Cardiac muscle cell (in vitro differentiated cells and primary cell): ENCODE results near the gene LRRC2. TPM values are rescaled to one million over a fixed set of nuclear protein-coding genes. Genes with fewer than 3 reads are reported as not detected.

Experiments used
- DNase-seq, 2 donors: peaks; one replicate each; pipeline versions ENCODE4 v3.0.0 to v3.0.0-alpha.2; 2010 to 2017; ENCODE audit warnings: low read depth in 1 of 2, low spot score in 1 of 2
- H3K27ac ChIP-seq: fragments of 200-600 bp; sonication (generic); 2 replicates; pipeline ENCODE4 v1.5.1; 2016
- H3K27me3 ChIP-seq: fragments of 200-600 bp; sonication (generic); 2 replicates; pipeline ENCODE4 v1.6.0; 2016; ENCODE audit warnings: control low read depth
- H3K36me3 ChIP-seq: fragments of 200-600 bp; sonication (generic); 2 replicates; pipeline ENCODE4 v1.5.1; 2016; ENCODE audit warnings: control low read depth
- H3K4me1 ChIP-seq: fragments of 200-600 bp; sonication (generic); 2 replicates; pipeline ENCODE4 v1.8.1; 2017; ENCODE audit warnings: low read depth, mild to moderate bottlenecking, mixed run types
- H3K4me3 ChIP-seq: fragments of 200-600 bp; sonication (generic); 2 replicates; pipeline ENCODE4 v1.5.1; 2016; ENCODE audit warnings: mild to moderate bottlenecking
- H3K9me3 ChIP-seq: fragments of 200-600 bp; sonication (generic); 2 replicates; pipeline ENCODE4 v1.5.1; 2017; ENCODE audit warnings: low read depth, mild to moderate bottlenecking, control low read depth
- CTCF ChIP-seq: IDR thresholded peaks from 2 replicates; pipeline ENCODE4 v1.5.1; 2012; ENCODE audit warnings: low read depth, mild to moderate bottlenecking, low read length
- polyA plus RNA-seq: library from polyadenylated mRNA; unstranded; fragments of >200 nt; fragmentation: Nextera tagmentation; extraction: Ambion mirVana; gene quantifications from 2 replicates; pipeline ENCODE4 v1.2.1, GENCODE V29; 2016
- total RNA-seq: library from RNA; depleted of rRNA; stranded (reverse); fragments of >200 nt; gene quantifications from 2 replicates; pipeline ENCODE4 v1.2.3, GENCODE V29; 2016

LRRC2 gene
- total and polyA plus RNA-seq, 2 experiments from 2014 or later = 0.77 to 1.6 TPM

GRCh38 chr3:46492890-46493547, 73.1 kb downstream of the LRRC2 start:
- H3K27me3 ChIP-seq = peaks cover 10% of the 10 kb centered on the region
- DNase-seq = no peak
- no peaks in the 10 kb centered on the region for H3K9me3 ChIP-seq
- no peak overlapping the region for H3K27ac ChIP-seq
- no peaks in the 10 kb centered on the region for H3K36me3 ChIP-seq
- no peak for TF ChIP-seq CTCF
- peaks cover 3% of the 10 kb centered on the region for H3K4me1 ChIP-seq
- no peak overlapping the region for H3K4me3 ChIP-seq

DNA sequence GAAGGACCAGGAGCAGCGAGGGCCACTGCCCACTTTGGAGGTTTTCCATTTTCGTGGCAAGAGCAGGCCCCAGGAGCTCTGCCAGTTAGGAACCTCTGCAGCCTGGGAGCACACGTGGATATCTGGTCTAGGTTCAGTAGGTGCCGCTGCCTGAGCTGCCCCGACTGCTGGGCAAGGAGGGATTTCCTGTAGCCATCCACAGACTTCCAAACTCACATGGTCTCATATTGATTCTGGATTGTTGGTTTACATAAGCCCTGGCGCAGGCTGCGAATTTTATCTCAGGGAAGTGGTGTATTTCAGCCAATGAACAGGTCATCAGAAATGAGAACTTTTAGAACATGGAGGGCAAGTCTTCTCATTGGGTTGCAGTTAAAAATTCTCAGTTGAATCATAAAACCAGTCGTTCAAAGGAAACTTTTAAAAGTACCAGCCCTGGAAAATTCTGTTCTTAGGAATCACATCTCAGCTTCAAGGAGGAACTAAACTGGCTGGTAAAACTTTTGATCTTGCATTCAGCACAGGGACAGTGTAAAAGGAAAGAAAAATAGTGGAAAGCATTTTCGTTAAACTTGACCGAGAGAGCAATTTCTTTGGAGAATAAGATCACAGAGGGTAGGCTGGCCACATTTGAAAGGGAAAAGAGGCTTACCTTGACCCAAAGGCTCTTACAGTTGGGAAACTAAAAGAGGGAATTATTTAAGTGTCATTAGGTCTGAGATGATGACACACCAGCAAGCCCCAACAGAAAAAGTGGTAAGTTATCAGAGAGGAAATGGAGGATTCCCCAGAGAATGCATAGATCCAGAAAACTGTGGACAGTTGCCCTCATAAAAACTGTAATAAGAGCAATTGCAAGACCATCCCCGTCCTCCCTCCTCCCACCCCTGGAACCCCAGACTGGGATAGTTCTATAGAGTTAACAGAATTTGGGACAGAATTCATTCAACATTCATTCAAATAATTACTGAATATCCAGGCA, 74.7 kb downstream of the LRRC2 start:
- H3K4me3 ChIP-seq = no peak overlapping the region
- no peaks in the 10 kb centered on the region for H3K36me3 ChIP-seq
- peaks cover 3% of the 10 kb centered on the region for H3K4me1 ChIP-seq
- no peaks in the 10 kb centered on the region for H3K9me3 ChIP-seq
- TF ChIP-seq CTCF = no peak
- H3K27me3 ChIP-seq = peaks cover 10% of the 10 kb centered on the region
- H3K27ac ChIP-seq = no peak overlapping the region
- peak in 1 of 2 donors; percentile 5 for DNase-seq

DNA sequence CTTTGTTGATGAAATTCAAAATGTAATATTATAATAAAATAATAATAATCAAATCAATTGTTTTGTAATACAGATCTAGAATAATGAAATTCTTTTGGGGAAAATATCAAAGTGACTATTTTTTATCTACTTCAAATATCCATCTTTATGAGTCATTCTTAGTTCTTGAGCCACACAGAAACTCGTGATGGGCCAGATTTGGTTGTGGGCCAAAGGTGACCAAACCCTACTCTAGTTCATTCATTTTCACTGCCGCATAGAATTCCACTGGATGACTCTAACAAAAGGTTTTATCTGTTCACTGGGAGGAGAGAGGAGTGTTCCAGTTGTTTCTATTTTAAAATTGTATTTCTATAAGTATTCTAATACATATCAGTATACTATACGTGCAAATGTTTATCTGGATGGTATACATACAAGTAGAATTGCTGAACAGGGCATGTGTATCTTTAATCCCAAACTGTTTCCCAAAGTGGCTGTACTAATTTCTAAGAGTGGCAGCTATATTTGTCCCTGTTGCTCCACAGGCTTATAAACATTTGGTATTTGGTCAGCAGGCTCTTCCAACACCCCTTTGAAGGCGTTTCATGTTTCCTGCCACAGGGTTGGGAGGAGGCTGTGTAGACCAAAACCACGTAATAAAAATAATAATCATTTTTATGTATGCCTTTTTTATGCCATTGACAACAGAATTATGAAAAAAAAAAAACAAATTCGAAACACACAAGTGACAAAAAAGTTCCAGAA, 75.6 kb downstream of the LRRC2 start:
- TF ChIP-seq CTCF = no peak

GRCh38 chr3:46489875-46490274, 76.2 kb downstream of the LRRC2 start:
- H3K9me3 ChIP-seq = no peaks in the 10 kb centered on the region
- H3K4me1 ChIP-seq = peaks cover 4% of the 10 kb centered on the region
- peaks cover 10% of the 10 kb centered on the region for H3K27me3 ChIP-seq
- TF ChIP-seq CTCF = no peak
- no peaks in the 10 kb centered on the region for H3K36me3 ChIP-seq
- no peak overlapping the region for H3K27ac ChIP-seq
- DNase-seq = peak in 1 of 2 donors; percentile 16
- H3K4me3 ChIP-seq = no peak overlapping the region

More for the DNA sequence above, 75.6 kb downstream of the LRRC2 start:
- Histone ChIP-seq H3K4me1 (peaks cover under 1% of the 10 kb centered on the region), H3K4me3 (no peak overlapping the region), H3K27me3 (peaks cover 10% of the 10 kb centered on the region), H3K27ac (no peak overlapping the region), H3K36me3 (no peaks in the 10 kb centered on the region), H3K9me3 (no peaks in the 10 kb centered on the region)
- peak in 1 of 2 donors; percentile 7 for DNase-seq

- Histone ChIP-seq H3K9me3 (no peaks in the 10 kb centered on the region), H3K27me3 (peaks cover 10% of the 10 kb centered on the region), H3K4me3 (no peak overlapping the region), H3K27ac (no peak overlapping the region), H3K36me3 (no peaks in the 10 kb centered on the region), H3K4me1 (peaks cover 4% of the 10 kb centered on the region)
- DNase-seq = no peak
- no peak for TF ChIP-seq CTCF
Measured at GRCh38 chr3:46489381-46489780, 76.7 kb downstream of the LRRC2 start.
